ENCODE results near the gene VPS13D. TPM values are rescaled to one million over a fixed set of nuclear protein-coding genes. Genes with fewer than 3 reads are reported as not detected.

VPS13D gene
- total RNA-seq, 1 experiment from 2014 or later, result 36.5 TPM

- Mint-ChIP-seq H3K4me1 (ENCODE audit: insufficient read depth, unreplicated experiment) (no peaks in the 10 kb centered on the region), H3K27ac (ENCODE audit: low read depth, unreplicated experiment) (no peak overlapping the region), H3K27me3 (ENCODE audit: insufficient read depth, unreplicated experiment) (no peaks in the 10 kb centered on the region), H3K4me3 (ENCODE audit: unreplicated experiment) (no peak overlapping the region), H3K36me3 (ENCODE audit: insufficient read depth, unreplicated experiment) (peaks cover 43% of the 10 kb centered on the region), H3K9me3 (ENCODE audit: unreplicated experiment) (no peaks in the 10 kb centered on the region)
- TF ChIP-seq CTCF (IDR thresholded peaks at IDR 0.05; ENCODE audit: unreplicated experiment), result no peak
- ChIA-PET POLR2A (interaction anchor here (0.7 kb wide), 1 partner anchor 294 kb away, joined by 5 read pairs; no protein-coding TSS in a partner anchor), CTCF (interaction anchor here (0.6 kb wide), 1 partner anchor 280 kb away, joined by 4 read pairs; no protein-coding TSS in a partner anchor)
- DNase-seq (ENCODE audit: unreplicated experiment), result no peak
- intact Hi-C loops (cut with micrococcal nuclease), result no loop called here
- BruUV-seq (replicated peaks), result no TSS peak
Measured at GRCh38 chr1:12340544-12340930, 110.7 kb downstream of the VPS13D start.

- intact Hi-C loops (cut with micrococcal nuclease), result no loop called here
- H3K4me3 Mint-ChIP-seq (ENCODE audit: unreplicated experiment), result no peak overlapping the region
- no peaks in the 10 kb centered on the region for H3K27me3 Mint-ChIP-seq (ENCODE audit: insufficient read depth, unreplicated experiment)
- no peak overlapping the region for H3K27ac Mint-ChIP-seq (ENCODE audit: low read depth, unreplicated experiment)
- H3K9me3 Mint-ChIP-seq (ENCODE audit: unreplicated experiment), result no peaks in the 10 kb centered on the region
- no peaks in the 10 kb centered on the region for H3K4me1 Mint-ChIP-seq (ENCODE audit: insufficient read depth, unreplicated experiment)
- peaks cover 43% of the 10 kb centered on the region for H3K36me3 Mint-ChIP-seq (ENCODE audit: insufficient read depth, unreplicated experiment)
- no TSS peak for BruUV-seq (replicated peaks)
- CTCF ChIA-PET, result interaction anchor here (0.6 to 0.8 kb wide), 2 partner anchors 15 to 55 kb away, joined by 4 read pairs; no protein-coding TSS in a partner anchor
- POLR2A ChIA-PET, result no interaction called here
- DNase-seq (ENCODE audit: unreplicated experiment), result no peak
- no peak for TF ChIP-seq CTCF (IDR thresholded peaks at IDR 0.05; ENCODE audit: unreplicated experiment)
Measured at GRCh38 chr1:12341667-12342066, 111.8 kb downstream of the VPS13D start.

GRCh38 chr1:12342401-12343003, 112.7 kb downstream of the VPS13D start:
- Mint-ChIP-seq H3K36me3 (ENCODE audit: insufficient read depth, unreplicated experiment) (peaks cover 50% of the 10 kb centered on the region), H3K27ac (ENCODE audit: low read depth, unreplicated experiment) (no peak overlapping the region), H3K27me3 (ENCODE audit: insufficient read depth, unreplicated experiment) (no peaks in the 10 kb centered on the region), H3K4me3 (ENCODE audit: unreplicated experiment) (no peak overlapping the region), H3K4me1 (ENCODE audit: insufficient read depth, unreplicated experiment) (no peaks in the 10 kb centered on the region), H3K9me3 (ENCODE audit: unreplicated experiment) (no peaks in the 10 kb centered on the region)
- DNase-seq (ENCODE audit: unreplicated experiment), result no peak
- ChIA-PET POLR2A (interaction anchor here (0.8 kb wide), 1 partner anchor 277 kb away, joined by 3 read pairs; no protein-coding TSS in a partner anchor), CTCF (interaction anchor here (0.6 to 0.8 kb wide), 2 partner anchors 14 to 55 kb away, joined by 4 read pairs; no protein-coding TSS in a partner anchor)
- no TSS peak for BruUV-seq (replicated peaks)
- intact Hi-C loops (cut with micrococcal nuclease), result no loop called here
- TF ChIP-seq CTCF (IDR thresholded peaks at IDR 0.05; ENCODE audit: unreplicated experiment), result no peak

- no peaks in the 10 kb centered on the region for H3K9me3 Mint-ChIP-seq (ENCODE audit: unreplicated experiment)
- no peaks in the 10 kb centered on the region for H3K4me1 Mint-ChIP-seq (ENCODE audit: insufficient read depth, unreplicated experiment)
- TF ChIP-seq CTCF (IDR thresholded peaks at IDR 0.05; ENCODE audit: unreplicated experiment), result no peak
- no TSS peak for BruUV-seq (replicated peaks)
- intact Hi-C loops (cut with micrococcal nuclease), result no loop called here
- H3K4me3 Mint-ChIP-seq (ENCODE audit: unreplicated experiment), result no peak overlapping the region
- H3K27me3 Mint-ChIP-seq (ENCODE audit: insufficient read depth, unreplicated experiment), result no peaks in the 10 kb centered on the region
- POLR2A ChIA-PET, result no interaction called here
- CTCF ChIA-PET, result no interaction called here
- H3K27ac Mint-ChIP-seq (ENCODE audit: low read depth, unreplicated experiment), result no peak overlapping the region
- DNase-seq (ENCODE audit: unreplicated experiment), result no peak
- H3K36me3 Mint-ChIP-seq (ENCODE audit: insufficient read depth, unreplicated experiment), result peaks cover 56% of the 10 kb centered on the region
Measured at GRCh38 chr1:12343823-12344487, 114.1 kb downstream of the VPS13D start.

All from MCF 10A (cell line).